GM10847 (cell line): ENCODE measurements around the gene MPDU1.

Experiments used
- POLR2A ChIP-seq: IDR thresholded peaks from 2 replicates; pipeline ENCODE4 v1.6.1; 2011; ENCODE audit not compliant: insufficient read length; ENCODE audit errors: extremely low read depth

The MPDU1 gene

DNA sequence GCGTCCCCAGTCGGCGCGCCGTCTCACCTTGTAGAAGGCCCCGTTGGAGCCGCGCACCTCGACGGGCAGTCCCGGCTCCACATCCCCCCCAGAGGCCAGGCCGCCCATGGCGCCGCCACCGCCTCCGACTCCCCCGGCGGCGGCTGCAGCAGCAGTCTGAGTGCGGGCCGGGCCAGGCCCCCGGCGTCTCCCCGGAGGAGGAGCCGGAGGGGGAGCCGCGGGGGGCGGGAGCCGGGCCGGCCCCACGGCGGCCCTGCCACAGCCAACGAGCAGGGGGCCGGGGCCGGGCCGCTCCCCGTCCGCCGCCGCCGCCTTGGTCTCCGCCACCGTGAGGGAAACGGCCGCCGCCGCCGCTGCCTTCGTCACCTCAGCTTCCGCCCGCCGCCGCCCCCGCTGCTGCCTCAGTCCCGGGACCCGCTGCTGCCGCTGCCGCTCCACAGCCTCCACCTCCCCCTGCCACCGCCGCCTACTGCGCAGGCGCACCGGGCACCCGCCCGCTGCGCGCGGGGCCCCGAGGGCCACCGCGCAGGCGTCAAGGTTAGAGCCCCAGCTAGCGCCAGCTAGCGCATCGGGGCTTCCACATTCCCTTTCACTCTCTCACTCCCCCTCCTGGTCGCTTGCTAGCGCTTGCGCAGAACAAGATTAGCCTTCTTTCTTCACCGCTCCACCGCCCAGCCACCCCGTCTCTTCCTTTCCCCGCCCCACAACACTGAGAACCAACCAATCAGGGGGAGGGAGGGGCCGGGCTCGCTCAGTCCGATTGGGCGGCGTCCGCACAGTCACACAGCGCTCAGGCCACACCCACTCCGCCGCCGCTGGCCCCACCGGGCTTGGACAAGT lies 31.0 kb downstream of the MPDU1 start, which contains the start of gene FXR2:
FXR2 (minus strand) TSS at position 473 of the 840 bp plus-strand sequence; CDS start at position 108, 365 bp downstream.
- TF ChIP-seq POLR2A, result peak; percentile 52

DNA sequence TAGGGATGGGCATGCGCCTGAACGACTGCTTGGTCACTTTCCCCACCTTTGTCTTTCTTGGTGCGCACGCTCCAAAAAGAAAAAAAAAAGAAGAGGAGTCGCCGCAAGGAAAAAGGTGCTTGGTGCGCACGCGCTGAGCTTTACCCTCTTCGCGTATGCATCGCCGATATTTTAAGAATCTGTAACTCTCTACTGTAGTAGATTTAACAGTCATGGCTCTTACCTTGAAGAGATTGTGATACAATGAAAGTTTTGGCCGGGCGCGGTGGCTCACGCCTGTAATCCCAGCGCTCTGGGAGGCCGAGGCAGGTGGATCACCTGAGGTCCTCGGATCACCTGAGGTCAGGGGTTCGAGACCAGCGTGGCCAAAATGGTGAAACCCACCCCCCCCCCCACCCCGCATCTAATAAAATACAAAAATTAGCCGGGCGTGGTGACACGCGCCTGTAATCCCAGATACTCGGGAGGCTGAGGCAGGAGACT lies 31.7 kb downstream of the MPDU1 start:
- TF ChIP-seq POLR2A, result peak; percentile 8

DNA sequence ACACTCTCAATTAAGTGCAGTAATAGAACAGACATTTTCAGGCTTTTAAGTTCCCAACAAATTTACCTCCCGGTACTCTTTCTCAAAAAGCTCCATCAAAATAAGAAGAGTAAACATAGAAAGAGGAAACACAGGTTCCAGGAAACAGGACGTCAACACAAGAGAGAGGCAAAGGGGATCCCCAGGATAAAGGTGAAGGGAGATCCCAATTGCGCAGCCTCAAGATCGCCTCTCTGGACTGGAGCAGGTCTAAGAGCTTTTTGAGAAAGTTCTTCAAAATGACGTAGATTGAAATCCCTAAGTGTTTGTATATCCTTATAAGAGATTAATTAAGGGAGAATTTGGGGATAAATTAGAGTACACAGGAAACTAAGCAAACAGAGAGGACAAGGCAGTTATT lies 35.0 kb downstream of the MPDU1 start:
- TF ChIP-seq POLR2A, result no peak

DNA sequence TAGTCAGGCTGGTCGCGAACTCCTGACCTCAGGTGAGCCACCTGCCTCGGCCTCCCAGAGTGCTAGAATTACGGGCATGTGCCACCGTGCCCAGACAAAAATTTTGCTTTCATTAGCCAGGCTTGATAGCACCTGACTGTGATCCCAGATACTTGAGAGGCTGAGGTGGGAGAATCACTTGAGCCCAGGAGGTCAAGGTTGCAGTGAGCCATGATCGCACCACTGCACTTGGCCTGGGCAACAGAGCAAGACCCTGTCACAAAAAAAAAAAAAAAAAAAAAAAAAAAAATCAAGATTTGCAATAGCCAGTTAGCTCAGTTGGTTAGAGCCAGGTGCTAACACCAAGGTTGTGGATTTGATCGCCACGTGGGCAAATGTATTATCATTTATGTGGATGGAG lies 37.2 kb downstream of the MPDU1 start:
- TF ChIP-seq POLR2A, result no peak

DNA sequence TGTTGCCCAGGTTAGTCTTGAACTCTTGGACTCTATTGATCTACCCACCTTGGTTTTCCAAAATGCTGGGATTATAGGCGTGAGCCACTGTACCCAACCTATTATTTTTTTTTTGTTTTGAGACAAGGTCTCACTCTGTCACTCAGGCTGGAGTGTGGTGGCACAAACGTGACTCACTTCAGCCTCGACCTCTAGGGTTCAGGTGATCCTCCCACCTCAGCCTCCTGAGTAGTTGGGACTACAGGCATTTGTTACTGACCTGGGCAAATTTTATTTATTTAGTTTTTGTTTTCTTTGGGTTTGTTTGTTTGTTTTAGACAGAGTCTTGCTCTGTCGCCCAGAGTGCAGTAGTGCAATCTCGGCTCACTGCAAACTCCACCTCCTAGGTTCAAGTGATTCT lies 40.0 kb downstream of the MPDU1 start:
- no peak for TF ChIP-seq POLR2A

DNA sequence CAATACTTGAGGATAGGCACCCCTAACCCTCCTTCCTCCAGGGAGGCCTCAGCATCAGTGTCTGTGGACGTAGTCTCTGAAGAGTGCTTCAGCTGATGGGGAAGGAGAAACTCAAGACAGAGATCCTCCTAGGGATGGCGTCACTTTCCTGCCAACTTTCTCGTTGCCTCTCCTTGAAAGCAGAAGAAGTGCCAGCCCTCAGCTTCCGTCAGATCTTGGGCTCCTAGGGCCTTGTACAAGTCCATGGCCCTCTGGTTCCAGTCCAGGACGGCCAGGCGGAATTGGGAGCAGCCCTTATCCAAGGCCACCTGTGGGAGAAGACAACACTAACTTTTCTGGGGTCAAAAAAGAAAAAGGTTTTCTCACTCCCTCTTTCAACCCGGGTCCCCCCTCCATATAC lies 42.7 kb downstream of the MPDU1 start:
- TF ChIP-seq POLR2A, result no peak

DNA sequence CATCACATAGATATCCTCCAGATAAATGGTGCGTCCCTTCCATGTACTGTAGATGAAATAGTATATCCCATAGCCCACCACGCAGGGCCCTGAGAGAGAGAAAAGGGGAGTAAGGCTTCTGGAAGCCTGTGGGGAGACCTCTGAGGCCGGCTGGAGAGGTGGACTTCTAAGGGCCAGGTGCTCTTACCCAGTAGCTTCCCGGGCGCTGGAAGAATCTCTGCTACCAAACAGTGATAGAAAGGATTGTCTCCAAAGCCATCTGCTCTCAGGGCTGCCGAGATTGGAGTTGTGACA lies 43.3 kb downstream of the MPDU1 start:
- TF ChIP-seq POLR2A, result no peak

DNA sequence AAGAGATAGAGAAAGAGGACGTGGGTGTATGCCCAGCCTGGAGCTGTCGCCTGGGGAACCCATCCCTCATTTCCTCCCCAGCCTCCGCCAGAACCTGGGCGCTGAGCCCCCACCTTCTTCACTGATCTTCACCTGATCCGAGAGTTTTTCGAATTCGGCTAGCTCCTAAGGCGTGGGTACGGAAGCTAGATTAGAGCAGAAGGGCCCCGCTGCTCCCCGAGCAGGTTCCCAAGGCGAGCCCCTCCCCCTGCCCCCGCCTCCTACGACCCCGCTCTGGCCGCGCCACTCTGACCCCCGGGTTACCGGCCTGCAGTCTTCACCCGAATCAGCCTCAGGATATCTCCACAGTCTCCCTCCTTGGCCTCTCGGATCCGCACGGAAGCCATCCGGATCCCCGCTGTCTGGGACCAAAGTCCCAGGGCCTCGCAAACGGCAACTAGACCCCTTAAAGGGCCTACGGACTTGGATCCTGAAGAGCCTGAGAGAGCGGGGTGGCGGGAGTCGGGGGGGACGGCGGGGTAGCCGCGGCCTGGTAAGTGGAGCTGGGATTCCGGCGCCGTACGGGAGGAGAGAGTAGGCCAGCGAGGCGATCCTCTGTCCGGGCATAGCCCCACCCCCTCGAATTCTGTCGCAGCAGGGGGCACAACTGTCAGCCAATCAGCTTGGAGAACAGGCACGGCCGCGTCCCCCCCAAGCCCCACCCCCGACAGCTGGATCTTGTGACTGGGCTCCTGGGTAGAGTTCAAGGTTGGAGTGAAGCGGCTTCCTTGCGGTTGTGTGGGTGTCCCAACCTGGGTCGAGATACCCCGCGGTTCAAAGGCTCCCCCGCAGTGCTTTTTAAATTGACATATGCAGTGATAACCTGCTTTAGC lies 43.8 kb downstream of the MPDU1 start, which contains the start of gene SAT2:
SAT2 (minus strand) TSS at position 572 of the 872 bp plus-strand sequence; CDS start at position 386, 186 bp downstream.
- peak; percentile 53 for TF ChIP-seq POLR2A

DNA sequence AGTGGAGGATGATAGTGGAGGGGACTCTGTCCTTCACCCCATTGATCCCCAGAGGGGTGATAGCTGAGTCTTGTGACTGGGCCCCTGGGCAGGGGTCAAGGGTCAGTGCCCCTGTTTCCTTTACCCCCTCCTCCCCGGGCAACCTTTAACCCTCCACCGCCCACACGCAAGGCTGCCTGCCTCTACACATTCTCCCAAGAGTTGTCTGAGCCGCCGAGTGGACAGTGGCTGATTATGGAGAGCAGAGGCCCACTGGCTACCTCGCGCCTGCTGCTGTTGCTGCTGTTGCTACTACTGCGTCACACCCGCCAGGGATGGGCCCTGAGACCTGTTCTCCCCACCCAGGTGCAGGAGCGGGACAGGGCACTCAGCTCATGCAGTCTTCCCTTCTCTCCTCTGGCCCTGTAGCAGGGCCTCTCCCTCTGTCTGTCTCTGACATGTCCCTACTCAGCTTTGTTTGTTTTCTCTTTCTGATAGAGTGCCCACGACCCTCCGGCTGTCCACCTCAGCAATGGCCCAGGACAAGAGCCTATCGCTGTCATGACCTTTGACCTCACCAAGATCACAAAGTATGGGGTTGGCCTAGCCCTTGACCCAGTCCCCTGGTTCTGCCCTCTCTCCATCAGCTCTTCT lies 46.4 kb downstream of the MPDU1 start, which contains the start of gene SHBG:
SHBG (plus strand) TSS at position 197 of the 633 bp plus-strand sequence; CDS start at position 235, 38 bp downstream.
- no peak for TF ChIP-seq POLR2A

DNA sequence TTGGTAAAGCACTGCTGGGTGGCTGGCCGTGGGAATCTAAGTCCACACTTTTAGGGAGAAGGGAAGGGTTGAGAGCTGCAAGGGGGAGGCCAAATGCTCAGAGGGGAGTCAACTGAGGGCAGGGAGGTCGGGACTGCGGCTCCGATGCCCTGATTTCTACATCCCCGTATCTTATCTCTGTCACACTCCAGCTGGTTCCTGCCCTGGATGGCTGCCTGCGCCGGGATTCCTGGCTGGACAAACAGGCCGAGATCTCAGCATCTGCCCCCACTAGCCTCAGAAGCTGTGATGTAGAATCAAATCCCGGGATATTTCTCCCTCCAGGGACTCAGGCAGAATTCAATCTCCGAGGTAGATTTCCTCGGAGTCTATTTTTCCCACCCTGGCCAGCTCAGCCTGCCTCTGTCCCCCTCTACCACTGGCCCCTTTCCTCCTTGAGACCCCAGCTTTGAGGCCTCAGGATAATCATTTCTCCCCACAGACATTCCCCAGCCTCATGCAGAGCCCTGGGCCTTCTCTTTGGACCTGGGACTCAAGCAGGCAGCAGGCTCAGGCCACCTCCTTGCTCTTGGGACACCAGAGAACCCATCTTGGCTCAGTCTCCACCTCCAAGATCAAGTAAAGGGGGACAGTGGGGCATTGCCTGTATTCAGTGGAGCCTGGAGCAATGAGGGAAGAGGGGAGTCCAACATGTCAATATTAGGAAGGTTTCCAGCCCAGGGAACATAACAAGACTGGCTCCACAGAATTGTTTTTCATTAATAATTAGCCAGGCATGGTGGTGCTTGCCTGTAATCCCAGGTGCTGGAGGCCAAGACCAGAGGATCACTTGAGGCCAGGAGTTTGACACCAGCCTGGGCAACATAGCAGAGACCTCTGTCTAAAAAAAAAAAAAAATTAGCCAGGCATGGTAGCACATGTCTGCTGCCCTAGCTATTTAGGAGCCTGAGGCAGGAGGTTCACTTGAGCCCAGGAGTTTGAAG lies 48.0 kb downstream of the MPDU1 start:
- no peak for TF ChIP-seq POLR2A

DNA sequence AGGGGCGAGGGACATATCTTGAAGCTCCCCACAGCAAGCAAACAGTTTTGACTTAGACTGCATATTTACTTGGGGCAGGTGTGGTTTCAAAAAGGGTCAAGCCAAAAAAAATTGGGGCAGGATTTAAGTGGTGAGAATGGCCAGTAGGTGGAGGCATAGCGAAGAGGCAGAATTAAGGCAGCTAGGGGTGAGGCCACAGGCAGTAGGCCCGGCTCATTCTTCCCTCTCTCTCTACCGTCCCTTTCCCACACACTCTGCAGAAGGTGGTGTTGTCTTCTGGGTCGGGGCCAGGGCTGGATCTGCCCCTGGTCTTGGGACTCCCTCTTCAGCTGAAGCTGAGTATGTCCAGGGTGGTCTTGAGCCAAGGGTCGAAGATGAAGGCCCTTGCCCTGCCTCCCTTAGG lies 48.8 kb downstream of the MPDU1 start:
- TF ChIP-seq POLR2A, result no peak

DNA sequence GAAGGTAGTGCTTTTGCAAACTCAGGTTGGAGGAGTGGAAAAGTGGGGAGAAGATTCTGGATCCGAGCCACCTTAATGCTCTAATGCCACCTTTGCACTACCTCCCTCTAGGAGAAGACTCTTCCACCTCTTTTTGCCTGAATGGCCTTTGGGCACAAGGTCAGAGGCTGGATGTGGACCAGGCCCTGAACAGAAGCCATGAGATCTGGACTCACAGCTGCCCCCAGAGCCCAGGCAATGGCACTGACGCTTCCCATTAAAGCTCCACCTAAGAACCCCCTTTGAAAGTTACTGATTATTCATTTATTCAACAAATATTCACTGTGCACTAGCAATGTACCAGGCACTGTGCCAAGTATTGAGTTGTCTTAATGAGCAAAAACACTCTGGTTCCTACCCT lies 49.4 kb downstream of the MPDU1 start:
- no peak for TF ChIP-seq POLR2A

DNA sequence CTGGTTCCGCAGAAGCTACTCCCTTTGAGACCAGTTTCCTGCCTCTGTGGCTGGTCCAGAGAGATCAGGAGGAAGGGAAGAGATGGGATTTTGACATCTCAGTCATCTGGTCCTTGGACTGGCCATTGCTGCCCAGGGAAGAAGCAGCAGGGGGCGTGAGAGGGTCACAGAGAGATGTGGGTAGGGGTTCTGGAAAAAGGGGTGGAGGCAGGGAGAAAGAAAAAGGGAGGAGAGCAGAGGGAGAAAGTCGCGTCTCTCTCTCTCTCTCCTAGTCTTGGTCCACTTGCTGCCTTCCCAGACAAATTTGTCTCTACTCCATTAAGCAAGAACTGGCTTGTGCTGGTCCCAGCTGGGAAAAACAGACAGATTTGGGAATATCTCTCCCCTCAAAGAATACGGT lies 50.7 kb downstream of the MPDU1 start:
- TF ChIP-seq POLR2A, result no peak

DNA sequence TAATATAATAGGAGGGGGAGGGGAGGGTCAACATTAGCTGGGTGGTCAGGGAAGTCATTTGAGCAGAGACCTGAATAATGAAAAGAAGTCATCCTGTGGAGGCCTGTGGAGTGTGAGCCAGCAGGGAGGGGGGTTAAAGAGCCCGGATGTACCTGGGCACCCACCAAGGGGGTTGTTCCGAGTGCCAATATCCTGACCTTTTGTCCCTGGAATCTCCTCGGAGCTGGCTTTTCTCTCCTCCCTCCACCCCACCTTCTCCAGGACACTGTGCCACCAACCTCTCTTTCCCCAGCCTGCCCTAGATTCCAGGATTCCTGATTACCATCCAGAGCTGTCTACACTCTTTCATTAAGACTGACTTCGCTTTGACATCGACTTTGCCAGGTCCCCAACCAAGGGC lies 52.5 kb downstream of the MPDU1 start:
- TF ChIP-seq POLR2A, result no peak
